ENCODE measurements around the gene GOT2. TPM values are rescaled to one million over a fixed set of nuclear protein-coding genes. Genes with fewer than 3 reads are reported as not detected.
"Not testable (repeated sequence)": the region's sequence is repeated elsewhere in the genome, so short reads cannot be mapped to it uniquely, and the experiment has no call there.

The GOT2 gene
- total and polyA plus RNA-seq, 5 experiments from 2014 or later = 38.6 to 76.8 (median 68.0) TPM

GRCh38 chr16:58699151-58699550 lies 35.0 kb downstream of the GOT2 start:
- no peak for ATAC-seq
- peaks cover 0 to 5% (median 2%) of the 10 kb centered on the region in 4 donors for H3K4me1 Mint-ChIP-seq
- peak overlapping the region in 7 of 10 donors; percentile 2 to 33 (median 14) for H3K27ac Mint-ChIP-seq
- no peak for DNase-seq
- no peaks in the 10 kb centered on the region for H3K27me3 Mint-ChIP-seq
- H3K36me3 Mint-ChIP-seq = no peaks in the 10 kb centered on the region
- peak overlapping the region in 1 of 10 donors; percentile 55 for H3K4me3 Mint-ChIP-seq
- no peaks in the 10 kb centered on the region for H3K9me3 Mint-ChIP-seq
- POLR2A ChIA-PET = no interaction called here

GRCh38 chr16:58695368-58695767 lies 38.7 kb downstream of the GOT2 start:
- Mint-ChIP-seq H3K27me3 (peaks cover 0 to 3% (median 0%) of the 10 kb centered on the region in 5 donors), H3K4me1 (peaks cover 0 to 5% (median 2%) of the 10 kb centered on the region in 4 donors), H3K27ac (no peak overlapping the region), H3K9me3 (peaks cover 0 to 12% (median 3%) of the 10 kb centered on the region in 9 donors), H3K4me3 (no peak overlapping the region), H3K36me3 (peaks cover 0 to 9% (median 4%) of the 10 kb centered on the region in 3 donors)
- POLR2A ChIA-PET = no interaction called here
- DNase-seq (no peak), ATAC-seq (no peak)

DNA sequence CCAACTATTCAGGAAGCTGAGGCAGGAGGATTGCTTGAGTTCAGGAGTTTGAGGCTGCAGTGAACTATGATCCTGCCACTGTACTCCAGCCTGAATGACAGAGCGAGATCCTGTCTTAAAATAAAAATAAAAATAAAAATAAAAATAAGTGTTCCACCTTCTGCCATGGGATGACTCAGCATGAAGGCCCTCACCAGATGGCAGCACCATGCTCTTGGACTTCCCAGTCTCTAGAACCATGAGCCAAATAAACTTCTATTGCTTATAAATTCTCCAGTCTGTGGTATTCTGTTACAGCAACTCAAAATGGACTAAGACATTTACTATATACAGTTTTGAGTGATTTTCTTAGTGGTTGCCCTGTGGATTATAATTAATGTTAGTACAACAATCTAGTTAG lies 41.7 kb downstream of the GOT2 start:
- peaks cover 0 to 3% (median 0%) of the 10 kb centered on the region in 5 donors for H3K27me3 Mint-ChIP-seq
- H3K36me3 Mint-ChIP-seq = peaks cover 0 to 9% (median 4%) of the 10 kb centered on the region in 3 donors
- no peak overlapping the region for H3K4me3 Mint-ChIP-seq
- DNase-seq (no peak), ATAC-seq (no peak)
- no peaks in the 10 kb centered on the region for H3K4me1 Mint-ChIP-seq
- H3K9me3 Mint-ChIP-seq = peaks cover 0 to 12% (median 3%) of the 10 kb centered on the region in 9 donors
- H3K27ac Mint-ChIP-seq = no peak overlapping the region
- POLR2A ChIA-PET = no interaction called here

DNA sequence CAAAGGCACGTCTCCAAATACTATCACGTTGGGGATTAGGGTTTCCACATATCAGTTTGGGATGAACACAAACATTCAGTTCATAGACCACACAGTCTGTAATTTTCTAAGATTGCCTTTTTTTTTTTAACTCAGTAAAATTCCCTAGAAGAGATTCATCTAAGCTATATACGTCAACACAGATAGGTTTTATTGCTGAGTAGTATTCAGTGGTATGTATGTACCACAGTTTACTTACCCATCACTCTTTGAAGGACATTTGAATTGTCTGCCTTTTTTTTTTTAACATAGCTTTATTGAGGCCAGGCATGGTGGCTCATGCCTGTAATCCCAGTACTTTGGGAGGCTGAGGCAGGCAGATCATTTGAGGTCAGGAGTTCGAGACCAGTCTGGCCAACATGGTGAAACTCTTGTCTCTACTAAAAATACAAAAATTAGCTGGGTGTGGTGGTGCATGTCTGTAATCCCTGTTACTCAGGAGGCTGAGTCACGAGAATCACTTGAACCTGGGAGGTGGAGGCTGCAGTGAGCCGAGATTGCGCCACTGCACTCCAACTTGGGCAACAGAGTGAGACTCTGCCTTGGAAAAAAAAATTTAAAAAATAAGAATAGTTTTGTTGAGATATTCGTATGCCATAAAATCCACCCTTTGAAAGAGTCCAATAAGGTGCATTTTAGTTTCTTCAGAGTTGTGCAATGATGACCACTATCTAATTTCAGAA lies 47.0 kb downstream of the GOT2 start:
- H3K27me3 Mint-ChIP-seq, H3K27ac Mint-ChIP-seq, H3K9me3 Mint-ChIP-seq, ATAC-seq, H3K36me3 Mint-ChIP-seq, DNase-seq, POLR2A ChIA-PET: not testable (repeated sequence)
- H3K4me1 Mint-ChIP-seq = peaks cover 7 to 22% (median 19%) of the 10 kb centered on the region in 4 donors
- peak overlapping the region in 2 of 10 donors; percentile 24 to 36 for H3K4me3 Mint-ChIP-seq

- Mint-ChIP-seq H3K4me1 (peaks cover 11 to 28% (median 23%) of the 10 kb centered on the region in 4 donors), H3K36me3 (peaks cover 0 to 4% (median 0%) of the 10 kb centered on the region in 3 donors), H3K9me3 (no peaks in the 10 kb centered on the region), H3K4me3 (peak overlapping the region; percentile 79 to 96 (median 93)), H3K27me3 (no peaks in the 10 kb centered on the region), H3K27ac (peak overlapping the region in 6 of 10 donors; percentile 62 to 93 (median 84))
- ATAC-seq (no peak), DNase-seq (no peak)
- POLR2A ChIA-PET = interaction anchor here (1.3 to 1.4 kb wide), 2 partner anchors 54 to 56 kb away, joined by 3 to 8 read pairs; partner anchors contain the start of gene CNOT1
Observed at GRCh38 chr16:58685084-58685449, 49.0 kb downstream of the GOT2 start.

DNA sequence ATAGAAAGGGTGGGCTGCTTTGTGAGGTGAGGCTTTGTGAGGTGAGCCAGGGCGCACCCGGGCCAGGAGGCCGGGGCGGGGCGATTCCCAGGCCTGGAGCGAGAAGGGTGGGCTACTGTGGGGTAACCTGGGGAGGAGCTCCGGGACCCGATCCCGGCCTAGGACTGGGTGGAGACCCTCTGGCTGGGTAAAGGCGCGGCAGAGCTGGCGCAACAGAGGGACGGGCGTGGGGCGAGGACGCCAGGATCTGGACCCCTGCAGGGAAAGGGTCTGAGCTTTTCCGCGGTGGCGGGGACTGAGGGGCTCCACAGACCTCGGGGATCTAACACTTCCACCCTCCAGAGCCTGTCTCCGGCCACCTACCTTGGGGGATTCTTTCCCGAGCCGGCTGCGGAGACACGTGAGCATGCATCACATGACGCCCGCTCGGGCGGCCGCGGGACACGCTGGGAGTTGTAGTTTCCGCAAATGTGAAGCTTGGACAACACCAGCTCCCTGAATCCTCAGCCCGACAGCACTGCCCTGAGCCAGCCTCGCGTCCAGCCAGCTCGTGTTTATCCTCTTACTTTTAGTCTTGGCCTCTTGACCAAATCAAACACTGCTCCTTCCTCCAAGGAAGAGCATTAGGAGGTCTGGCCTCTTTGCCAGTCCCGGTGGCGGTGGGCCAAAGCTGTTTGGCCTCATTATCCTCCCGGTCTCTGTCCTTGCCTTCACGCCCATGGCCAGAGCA lies 49.6 kb downstream of the GOT2 start, which contains the start of gene SLC38A7:
SLC38A7 (minus strand) TSS at position 417 of the 730 bp plus-strand sequence. CDS start 4,644 bp downstream, outside the sequence.
- peak; percentile 51 to 87 (median 62) for DNase-seq
- ATAC-seq = peak; percentile 91 to 98
- Mint-ChIP-seq H3K27ac (peak within 1 kb of the TSS; percentile 31 to 93 (median 86)), H3K4me3 (peak within 1 kb of the TSS; percentile 79 to 96 (median 93)), H3K4me1 (peaks cover 11 to 29% (median 23%) of the 10 kb centered on the region in 4 donors), H3K9me3 (no peaks in the 10 kb centered on the region), H3K36me3 (peaks cover 0 to 6% (median 0%) of the 10 kb centered on the region in 3 donors), H3K27me3 (no peaks in the 10 kb centered on the region)
- POLR2A ChIA-PET = interaction anchor here (1.3 to 1.4 kb wide), 2 partner anchors 54 to 56 kb away, joined by 3 to 8 read pairs; partner anchors contain the start of gene CNOT1

DNA sequence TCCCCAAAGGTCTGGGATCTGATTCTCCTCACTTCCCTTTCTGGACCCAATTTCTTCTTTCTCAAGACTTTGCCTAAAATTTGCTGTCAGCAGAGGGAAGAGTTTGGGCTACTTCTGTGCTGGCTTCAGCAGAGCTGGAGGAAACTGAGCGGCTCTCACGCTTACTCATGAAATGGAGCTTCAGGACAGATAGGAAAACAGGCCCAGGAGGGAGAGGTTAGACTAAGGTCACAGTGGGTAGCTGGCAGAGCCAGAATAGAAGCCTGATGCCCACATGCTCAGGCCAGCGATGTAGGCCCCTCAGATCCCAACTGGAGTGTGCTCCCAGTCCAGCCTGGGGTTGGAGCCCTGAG lies 50.1 kb downstream of the GOT2 start:
- POLR2A ChIA-PET = interaction anchor here (1.3 to 1.4 kb wide), 2 partner anchors 53 to 55 kb away, joined by 3 to 8 read pairs; partner anchors contain the start of gene CNOT1
- peak in 1 of 2 donors; percentile 11 for ATAC-seq
- Mint-ChIP-seq H3K27ac (peak overlapping the region in 9 of 10 donors; percentile 31 to 93 (median 84)), H3K36me3 (peaks cover 0 to 7% (median 0%) of the 10 kb centered on the region in 3 donors), H3K4me1 (peaks cover 11 to 29% (median 23%) of the 10 kb centered on the region in 4 donors), H3K27me3 (no peaks in the 10 kb centered on the region), H3K9me3 (no peaks in the 10 kb centered on the region), H3K4me3 (peak overlapping the region; percentile 79 to 96 (median 93))
- peak in 1 of 10 donors; percentile 5 for DNase-seq

DNA sequence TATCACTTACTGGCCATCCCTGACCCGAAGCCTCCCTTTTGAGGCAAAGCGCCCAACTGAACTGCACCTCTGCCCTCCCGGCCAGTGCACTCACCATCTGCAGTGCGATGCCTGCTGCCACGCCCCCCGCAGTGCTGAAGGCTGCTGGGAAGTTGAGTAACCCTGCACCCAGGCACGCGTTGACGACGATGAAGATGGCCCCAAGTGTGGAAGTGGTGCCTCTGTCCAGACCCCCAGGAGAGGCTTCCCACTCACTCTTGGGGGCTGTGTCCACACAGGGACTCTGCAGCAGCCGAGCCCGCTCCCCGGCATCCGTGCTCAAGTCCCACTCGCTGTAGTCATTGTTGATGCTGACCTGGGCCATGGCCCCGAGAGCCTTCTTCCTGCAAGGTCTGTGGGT lies 54.4 kb downstream of the GOT2 start:
- H3K4me3 Mint-ChIP-seq = no peak overlapping the region
- no peak overlapping the region for H3K27ac Mint-ChIP-seq
- no peaks in the 10 kb centered on the region for H3K27me3 Mint-ChIP-seq
- H3K9me3 Mint-ChIP-seq = no peaks in the 10 kb centered on the region
- no peak for DNase-seq
- peaks cover 13 to 26% (median 21%) of the 10 kb centered on the region in 4 donors for H3K4me1 Mint-ChIP-seq
- peaks cover 0 to 17% (median 7%) of the 10 kb centered on the region in 3 donors for H3K36me3 Mint-ChIP-seq
- POLR2A ChIA-PET = no interaction called here
- no peak for ATAC-seq

GRCh38 chr16:58678716-58679115 lies 55.4 kb downstream of the GOT2 start:
- H3K27me3 Mint-ChIP-seq = no peaks in the 10 kb centered on the region
- no peaks in the 10 kb centered on the region for H3K9me3 Mint-ChIP-seq
- no peak overlapping the region for H3K27ac Mint-ChIP-seq
- ATAC-seq = no peak
- peaks cover 0 to 17% (median 7%) of the 10 kb centered on the region in 3 donors for H3K36me3 Mint-ChIP-seq
- H3K4me1 Mint-ChIP-seq = peaks cover 9 to 16% (median 12%) of the 10 kb centered on the region in 4 donors
- no peak for DNase-seq
- H3K4me3 Mint-ChIP-seq = no peak overlapping the region
- POLR2A ChIA-PET = no interaction called here

DNA sequence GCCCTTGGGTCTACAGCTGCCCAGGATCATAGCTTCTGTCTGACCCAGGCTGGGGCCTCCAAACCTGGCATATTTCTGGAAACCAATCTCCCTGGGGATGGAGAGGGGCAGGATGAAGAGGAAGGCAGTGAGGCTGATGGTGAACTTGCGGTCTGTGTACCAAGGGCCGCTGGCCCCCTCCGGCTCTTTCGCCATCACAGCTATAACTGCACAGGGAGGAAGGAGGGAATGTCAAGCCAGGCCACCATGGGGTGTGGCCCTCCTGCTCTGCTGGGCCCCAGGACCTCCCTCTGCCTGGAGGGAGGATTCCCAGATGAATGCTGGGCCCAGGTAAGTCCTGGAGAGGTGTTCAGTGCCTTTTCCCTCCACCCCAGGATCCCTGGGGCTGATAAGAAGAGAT lies 55.8 kb downstream of the GOT2 start:
- ATAC-seq (no peak), DNase-seq (no peak)
- peaks cover 0 to 17% (median 7%) of the 10 kb centered on the region in 3 donors for H3K36me3 Mint-ChIP-seq
- peak overlapping the region in 1 of 10 donors; percentile 48 for H3K27ac Mint-ChIP-seq
- POLR2A ChIA-PET = no interaction called here
- H3K27me3 Mint-ChIP-seq = no peaks in the 10 kb centered on the region
- no peak overlapping the region for H3K4me3 Mint-ChIP-seq
- no peaks in the 10 kb centered on the region for H3K9me3 Mint-ChIP-seq
- peaks cover 5 to 11% (median 8%) of the 10 kb centered on the region in 4 donors for H3K4me1 Mint-ChIP-seq

- peak overlapping the region in 1 of 10 donors; percentile 34 for H3K27ac Mint-ChIP-seq
Observed at GRCh38 chr16:58670946-58671583, 63.1 kb downstream of the GOT2 start.

GRCh38 chr16:58670177-58670576 lies 63.9 kb downstream of the GOT2 start:
- H3K9me3 Mint-ChIP-seq = no peaks in the 10 kb centered on the region
- POLR2A ChIA-PET = no interaction called here
- H3K4me3 Mint-ChIP-seq = no peak overlapping the region
- no peaks in the 10 kb centered on the region for H3K27me3 Mint-ChIP-seq
- H3K27ac Mint-ChIP-seq = peak overlapping the region in 1 of 10 donors; percentile 63
- H3K36me3 Mint-ChIP-seq = peaks cover 0 to 33% (median 16%) of the 10 kb centered on the region in 3 donors
- no peak for ATAC-seq
- DNase-seq = no peak
- no peaks in the 10 kb centered on the region for H3K4me1 Mint-ChIP-seq

More at GRCh38 chr16:58670946-58671583, 63.1 kb downstream of the GOT2 start:
- POLR2A ChIA-PET = no interaction called here
- DNase-seq (no peak), ATAC-seq (no peak)
- Mint-ChIP-seq H3K27me3 (no peaks in the 10 kb centered on the region), H3K4me1 (no peaks in the 10 kb centered on the region), H3K36me3 (peaks cover 0 to 33% (median 16%) of the 10 kb centered on the region in 3 donors), H3K9me3 (no peaks in the 10 kb centered on the region), H3K4me3 (no peak overlapping the region)
